Superior temporal gyrus (tissue), 1 donor: ENCODE data around the gene RXYLT1.

Source experiments
- DNase-seq: peaks from one replicate; pipeline ENCODE4 v3.0.0-alpha.2; 2016; ENCODE audit errors: extremely low spot score

RXYLT1 gene

GRCh38 chr12:63843254-63843720, 63.6 kb downstream of the RXYLT1 start:
- no peak for DNase-seq

DNA sequence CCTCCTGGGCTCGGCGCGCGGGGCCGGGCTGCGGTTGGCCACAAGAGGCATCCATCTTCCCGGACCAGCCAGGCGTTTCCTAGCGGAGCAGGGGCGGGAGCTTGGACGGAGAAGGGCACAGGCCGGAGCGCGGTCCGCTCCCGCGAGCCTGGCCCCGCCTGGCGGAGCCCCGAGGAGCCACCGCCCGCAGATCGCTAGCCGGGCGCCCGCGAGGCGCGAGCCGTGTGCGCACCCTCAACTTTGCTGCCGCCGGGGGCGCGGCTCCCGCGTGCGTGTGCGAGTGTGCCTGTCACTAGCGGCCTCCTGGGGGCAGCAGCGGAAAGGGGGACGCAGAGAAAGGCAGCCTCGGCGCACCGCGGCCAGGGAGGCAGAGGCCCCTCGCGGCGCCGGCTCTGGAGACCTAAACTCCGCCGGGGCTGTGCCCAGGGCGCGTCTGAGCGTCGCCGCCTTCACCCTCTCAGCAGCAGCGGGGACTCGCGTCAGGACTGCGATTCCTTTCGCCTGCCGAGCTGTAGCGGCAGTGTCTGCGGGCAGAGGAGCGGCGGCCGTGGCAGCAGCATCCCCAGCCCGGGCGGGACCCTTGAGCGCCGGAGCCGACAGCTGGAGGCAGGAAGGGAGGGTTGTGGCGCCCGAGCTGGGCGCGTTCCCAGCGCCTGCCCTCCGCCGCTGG, 64.1 kb downstream of the RXYLT1 start:
- DNase-seq = peak; percentile 93

- peak; percentile 67 for DNase-seq
Observed at GRCh38 chr12:63844391-63845341, 65.0 kb downstream of the RXYLT1 start, which contains the start of gene SRGAP1. TSS of gene SRGAP1 (plus strand) at chr12:63844700. CDS start at chr12:63844817, 117 bp downstream.

GRCh38 chr12:63845726-63846125, 66.0 kb downstream of the RXYLT1 start:
- peak; percentile 51 for DNase-seq

DNA sequence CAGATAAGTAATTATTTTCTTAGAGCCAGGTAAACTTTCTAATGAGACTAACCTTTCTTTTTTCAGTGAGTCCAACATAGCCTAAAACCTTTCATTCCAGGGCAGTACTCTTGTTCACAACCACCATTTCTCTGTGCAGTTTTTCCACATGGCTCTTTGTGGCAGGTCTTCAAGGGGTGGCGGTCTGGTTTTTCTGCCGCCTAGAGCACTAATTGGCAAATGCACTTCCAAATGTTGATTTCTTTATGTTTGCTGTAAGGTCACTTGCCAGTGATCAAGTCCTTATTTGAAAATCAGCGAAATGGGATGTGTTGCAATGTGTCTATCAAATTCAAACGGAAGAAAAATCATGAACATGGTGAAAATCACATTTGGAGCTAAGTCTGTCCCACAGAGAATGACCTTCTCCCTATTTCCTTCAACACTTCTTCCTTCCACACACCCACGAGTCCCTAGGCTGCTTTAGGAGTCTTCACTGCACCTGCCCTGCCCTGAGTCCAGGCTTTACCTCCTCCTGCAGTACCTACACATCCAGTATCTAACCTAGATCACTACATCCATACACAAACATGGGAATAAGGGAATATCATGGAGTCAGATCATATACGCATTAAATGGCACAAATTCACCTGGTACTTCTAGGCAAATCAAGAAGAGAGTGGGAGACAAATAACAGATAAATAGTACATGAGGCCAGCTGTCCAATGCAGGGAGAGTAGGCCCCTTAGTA, 66.7 kb downstream of the RXYLT1 start:
- DNase-seq = peak; percentile 27

DNA sequence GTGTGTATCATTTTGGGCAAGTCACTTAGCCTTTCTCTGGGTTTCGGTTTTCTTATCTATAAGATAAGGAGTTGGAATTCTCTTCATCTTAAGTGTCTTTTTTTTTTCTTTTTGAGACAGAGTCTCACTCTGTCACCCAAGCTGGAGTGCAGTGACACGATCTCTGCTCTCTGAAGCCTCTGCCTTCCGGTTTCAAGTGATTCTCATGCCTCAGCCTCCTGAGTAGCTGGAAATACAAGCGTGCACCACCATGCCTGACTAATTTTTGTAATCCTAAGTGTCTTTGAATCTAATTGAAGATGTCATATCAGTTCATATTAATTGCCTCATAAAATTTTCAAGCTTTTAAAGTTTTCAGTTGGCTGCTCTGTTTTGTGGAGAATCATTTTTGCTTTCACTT, 68.7 kb downstream of the RXYLT1 start:
- no peak for DNase-seq

- no peak for DNase-seq
Observed at GRCh38 chr12:63849106-63849620, 69.5 kb downstream of the RXYLT1 start.

GRCh38 chr12:63849641-63850040, 69.9 kb downstream of the RXYLT1 start:
- no peak for DNase-seq

- no peak for DNase-seq
Observed at GRCh38 chr12:63853978-63854377, 74.3 kb downstream of the RXYLT1 start.

DNA sequence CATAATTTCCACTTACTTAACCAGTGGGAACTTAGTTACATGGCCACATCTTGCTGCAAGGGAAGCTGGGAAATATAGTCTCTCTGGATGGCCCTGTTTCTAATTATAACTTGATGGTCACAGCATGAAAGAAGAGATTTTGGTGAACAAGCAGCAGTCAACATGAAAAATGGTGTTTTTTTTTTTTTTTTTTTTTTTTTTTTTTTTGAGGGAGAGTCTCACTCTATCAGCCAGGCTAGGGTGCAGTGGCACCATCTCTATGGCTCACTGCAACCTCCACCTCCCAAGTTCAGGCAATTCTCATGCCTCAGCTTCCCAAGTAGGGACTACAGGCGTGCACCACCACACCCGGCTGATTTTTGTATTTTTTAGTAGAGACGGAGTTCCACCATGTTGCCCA, 75.6 kb downstream of the RXYLT1 start:
- no peak for DNase-seq

DNA sequence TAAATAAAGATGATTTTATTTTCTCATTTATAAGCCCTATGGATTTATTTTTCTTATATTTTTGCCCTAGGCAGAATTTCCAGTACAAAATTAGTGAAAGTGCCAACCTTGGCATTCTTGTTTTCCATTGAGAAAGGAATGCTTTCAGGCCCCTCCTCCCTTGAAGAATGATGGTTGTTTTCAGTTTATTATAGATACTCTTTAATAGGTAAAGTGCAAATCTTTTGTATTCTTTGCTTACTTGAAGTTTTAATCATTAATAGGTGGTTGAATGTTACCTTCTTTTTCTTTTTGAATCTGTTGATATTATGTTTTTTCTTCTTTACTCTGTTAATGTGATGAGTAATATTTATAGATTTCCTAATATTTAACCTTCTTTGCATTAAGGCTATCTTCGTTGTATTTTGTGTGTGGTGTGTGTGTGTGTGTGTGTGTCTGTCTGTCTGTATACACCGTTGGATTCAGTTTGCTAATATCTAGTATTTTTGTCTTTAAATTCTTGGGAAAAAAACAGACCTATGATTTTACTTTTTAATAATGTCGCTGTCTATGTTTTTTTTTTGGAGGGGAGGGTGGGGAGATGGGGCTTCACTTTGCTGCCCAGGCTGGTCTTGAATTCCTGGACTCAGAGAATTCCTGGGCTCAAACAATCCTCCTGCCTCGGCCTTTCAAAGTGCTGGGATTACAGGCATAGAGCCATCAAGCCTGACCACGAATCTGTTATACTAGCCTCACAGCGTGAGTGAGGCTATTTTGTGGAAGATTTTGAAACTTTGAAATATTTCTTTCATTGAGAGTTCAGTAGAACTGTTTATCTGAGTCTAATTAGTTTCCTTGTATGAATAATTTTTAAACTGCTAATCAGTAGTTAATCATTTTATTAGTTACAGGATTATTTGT, 78.3 kb downstream of the RXYLT1 start:
- no peak for DNase-seq
